Endothelial cell of umbilical vein (primary cell): ENCODE data around the gene CPSF3. TPM values are rescaled to one million over a fixed set of nuclear protein-coding genes. Genes with fewer than 3 reads are reported as not detected.

Experiments
- BruUV-seq: library from RNA; stranded (reverse); fragments of 400-500 nt; replicated peaks from 2 replicates; lab custom pipeline; 2021; lab: Mats Ljungman, UMichigan
- CTCF ChIA-PET: fragments of 300-600, 350-600 bp; sonication (Branson Sonifier 250); formaldehyde crosslinking; loops from one replicate; lab custom pipeline; 2021; ENCODE audit warnings: antibody characterized with exemption, inconsistent platforms; lab: Charles Lee
- POLR2A ChIA-PET: fragments of 300-600, 350-600 bp; sonication (Branson Sonifier 250); formaldehyde crosslinking; loops from one replicate; lab custom pipeline; 2021; ENCODE audit warnings: antibody characterized with exemption, inconsistent platforms; lab: Charles Lee
- DNase-seq: peaks from one replicate; pipeline ENCODE4 v3.0.0-alpha.2; 2011; ENCODE audit warnings: low read depth, low spot score
- FAIRE-seq: peaks from 2 replicates; lab custom pipeline; 2011; peaks lifted over from hg19 to GRCh38; lab: Jason Lieb, UNC
- H2AFZ ChIP-seq: 2 replicates; pipeline ENCODE4 v1.6.0; 2012; ENCODE audit warnings: low read depth, low read length, control low read depth, inconsistent platforms
- H3K27ac ChIP-seq: 2 replicates; pipeline ENCODE4 v1.5.1; 2011; ENCODE audit warnings: low read depth, mild to moderate bottlenecking, control low read depth, low read length, moderate library complexity; ENCODE audit not compliant: insufficient read depth
- H3K27me3 ChIP-seq, 2 experiments: 2 replicates each; pipeline versions ENCODE4 v1.6.0 to v1.6.1; 2011; ENCODE audit warnings: low read length in 2 of 2, mixed read lengths in 1 of 2; ENCODE audit not compliant: control insufficient read depth in 2 of 2, insufficient read depth in 2 of 2
- H3K36me3 ChIP-seq, 2 experiments: 2 replicates in 1 of 2; 3 replicates in 1 of 2; pipeline ENCODE4 v1.5.1; 2011; ENCODE audit warnings: low read length in 2 of 2, mild to moderate bottlenecking in 1 of 2, moderate library complexity in 1 of 2; ENCODE audit not compliant: control insufficient read depth in 2 of 2, insufficient read depth in 2 of 2; ENCODE audit errors: extremely low read depth in 1 of 2
- H3K4me1 ChIP-seq: 3 replicates; pipeline ENCODE4 v1.5.1; 2011; ENCODE audit warnings: mild to moderate bottlenecking, low read length; ENCODE audit not compliant: control insufficient read depth, insufficient read depth; ENCODE audit errors: extremely low read depth
- H3K4me2 ChIP-seq: 2 replicates; pipeline ENCODE4 v1.6.1; 2011; ENCODE audit warnings: low read length, control low read depth, mixed read lengths; ENCODE audit not compliant: insufficient read depth
- H3K4me3 ChIP-seq, 3 experiments: fragments of 200-600 bp in 1 of 3; sonication (generic), shearing (Covaris generic) in 1 of 3; replicated peaks in 1 of 3; 2 replicates each; pipeline ENCODE4 v1.5.1; 2011 to 2016; ENCODE audit warnings: control low read depth in 3 of 3, low read length in 3 of 3, mild to moderate bottlenecking in 2 of 3, inconsistent platforms in 1 of 3, low read depth in 1 of 3, moderate library complexity in 1 of 3; ENCODE audit not compliant: insufficient read depth in 1 of 3
- H3K79me2 ChIP-seq: 2 replicates; pipeline ENCODE4 v1.6.0; 2012; ENCODE audit warnings: low read length, inconsistent platforms; ENCODE audit not compliant: control insufficient read depth, insufficient read depth
- H3K9ac ChIP-seq: replicated peaks from 2 replicates; pipeline ENCODE3; 2011; ENCODE audit warnings: low read length, control low read depth; ENCODE audit not compliant: insufficient read depth; ENCODE audit errors: extremely low read depth
- H3K9me1 ChIP-seq: replicated peaks from 3 replicates; pipeline ENCODE4 v1.6.0; 2011; ENCODE audit warnings: mild to moderate bottlenecking, low read length; ENCODE audit not compliant: control insufficient read depth, insufficient read depth; ENCODE audit errors: extremely low read depth
- H3K9me3 ChIP-seq: replicated peaks from 2 replicates; pipeline ENCODE4 v1.5.1; 2012; ENCODE audit warnings: low read length, inconsistent platforms; ENCODE audit not compliant: control insufficient read depth, insufficient read depth
- H4K20me1 ChIP-seq: replicated peaks from 2 replicates; pipeline ENCODE3; 2011; ENCODE audit warnings: mild to moderate bottlenecking, low read length; ENCODE audit not compliant: control insufficient read depth, insufficient read depth; ENCODE audit errors: extremely low read depth
- CTCF ChIP-seq, 2 donors: IDR thresholded peaks; 1 replicate in 1 of 2; 2 replicates in 1 of 2; pipeline ENCODE4 v1.5.1; 2011; ENCODE audit warnings: low read length in 2 of 2, mild to moderate bottlenecking in 2 of 2, moderate library complexity in 2 of 2, control low read depth in 1 of 2, inconsistent platforms in 1 of 2, low read depth in 1 of 2; ENCODE audit not compliant: insufficient read depth in 1 of 2; ENCODE audit errors: extremely low read depth in 1 of 2
- FOS ChIP-seq: IDR thresholded peaks from 2 replicates; pipeline ENCODE4 v1.6.1; 2011; ENCODE audit warnings: mild to moderate bottlenecking, low read length, moderate library complexity, borderline replicate concordance; ENCODE audit not compliant: insufficient read depth
- GATA2 ChIP-seq: IDR thresholded peaks from 2 replicates; pipeline ENCODE4 v1.7.0; 2011; ENCODE audit warnings: low read depth, mild to moderate bottlenecking, moderate library complexity, mixed read lengths, low read length; ENCODE audit not compliant: insufficient read length, insufficient read depth
- JUN ChIP-seq: IDR thresholded peaks from 2 replicates; pipeline ENCODE4 v1.6.1; 2011; ENCODE audit warnings: borderline replicate concordance, low read depth; ENCODE audit not compliant: insufficient read length, insufficient read depth
- POLR2A ChIP-seq: IDR thresholded peaks from 2 replicates; pipeline ENCODE4 v1.6.1; 2012; ENCODE audit warnings: low read depth, mild to moderate bottlenecking, control low read depth, low read length
- POLR2AphosphoS5 ChIP-seq: IDR thresholded peaks from 2 replicates; pipeline ENCODE4 v1.6.1; 2012; ENCODE audit warnings: low read depth, mild to moderate bottlenecking, control low read depth, low read length, moderate library complexity; ENCODE audit not compliant: insufficient read depth
- dilution Hi-C: fragments of 300-500 bp; cut with MboI; formaldehyde crosslinking; loops from one replicate; pipeline ENCODE4 v1.15.0; 2019; ENCODE audit warnings: low sequenced_read_pairs; ENCODE audit not compliant: extremely low pct_ligation_motif_present
- intact Hi-C: fragments of 100-400 bp; cut with micrococcal nuclease; formaldehyde crosslinking; loops from one replicate; pipeline ENCODE4 v1.10.0; 2022
- polyA plus RNA-seq, 4 experiments: library from polyadenylated mRNA; depleted of rRNA in 3 of 4; stranded (reverse) in 3 of 4; unstranded in 1 of 4; fragments of >200 nt; gene quantifications; 2 replicates each; pipeline versions ENCODE4 v1.2.1 to v1.2.3, GENCODE V29; 2011 to 2012; ENCODE audit warnings: missing spikeins in 1 of 4
- total RNA-seq: library from RNA; stranded (reverse); gene quantifications from 2 replicates; pipeline ENCODE4 v1.2.3, GENCODE V29; 2021

CPSF3 gene
- total and polyA plus RNA-seq, 2 donors (not counting 3 experiments of a cell fraction or from before 2014, with no cell fraction given) = 13.7 to 35.6 TPM

- CTCF ChIA-PET = no interaction called here
- no peak overlapping the region for H3K9ac ChIP-seq
These were observed 16.1 kb downstream of the CPSF3 start for GRCh38 chr2:9439536-9439935.

More at GRCh38 chr2:9439536-9439935, 16.1 kb downstream of the CPSF3 start:
- DNase-seq (no peak), FAIRE-seq (peak; percentile 68)
- intact Hi-C loops = no loop called here
- Histone ChIP-seq H3K27me3 (no peaks in the 10 kb centered on the region), H3K9me3 (no peaks in the 10 kb centered on the region), H3K27ac (no peak overlapping the region), H3K9me1 (no peaks in the 10 kb centered on the region), H3K4me2 (no peak overlapping the region), H3K4me3 (no peak overlapping the region), H3K4me1 (no peaks in the 10 kb centered on the region), H3K79me2 (no peaks in the 10 kb centered on the region), H4K20me1 (no peaks in the 10 kb centered on the region), H3K36me3 (peaks cover 11 to 17% of the 10 kb centered on the region in 2 experiments), H2AFZ (no peak overlapping the region)
- BruUV-seq = no TSS peak
- no peak for TF ChIP-seq POLR2A
- TF ChIP-seq FOS = no peak
- TF ChIP-seq GATA2 = no peak
- TF ChIP-seq POLR2AphosphoS5 = no peak
- TF ChIP-seq JUN = no peak
- TF ChIP-seq CTCF (IDR thresholded peaks at IDR 0.05; ENCODE audit: extremely low read depth in 1 of 2, insufficient read depth in 1 of 2, low read depth in 1 of 2, low read length in 2 of 2) = no peak
- dilution Hi-C loops = no loop called here
- POLR2A ChIA-PET = no interaction called here
